GM12878 (cell line): ENCODE measurements around the gene NELL1. TPM values are rescaled to one million over a fixed set of nuclear protein-coding genes. Genes with fewer than 3 reads are reported as not detected.

Source experiments
- ATAC-seq: fragments of 200-7000 bp; cut with Tn5 transposase; 3 replicates; pipeline ENCODE4 v1.9.1; 2020; ENCODE audit warnings: mild to moderate bottlenecking, moderate library complexity
- BruUV-seq: library from RNA; stranded (reverse); fragments of 400-500 nt; replicated peaks from 2 replicates; lab custom pipeline; 2021; lab: Mats Ljungman, UMichigan
- CTCF ChIA-PET: fragments of 300-600 bp; sonication (Branson Sonifier 250); formaldehyde crosslinking; extraction: SDS; loops from one replicate; lab custom pipeline; 2021; ENCODE audit warnings: inconsistent platforms; lab: Yijun Ruan, JAX
- POLR2A ChIA-PET: fragments of 350-600 bp; formaldehyde crosslinking; extraction: SDS; loops from one replicate; lab custom pipeline; 2021; ENCODE audit warnings: inconsistent platforms; lab: Charles Lee
- RAD21 ChIA-PET: fragments of 300-600 bp; sonication (Branson Sonifier 250); formaldehyde crosslinking; loops from one replicate; lab custom pipeline; 2023; ENCODE audit warnings: antibody characterized with exemption; ENCODE audit not compliant: unreplicated experiment; lab: Charles Lee
- SMC1A ChIA-PET: fragments of 300-600 bp; sonication (Branson Sonifier 250); formaldehyde crosslinking; loops from one replicate; lab custom pipeline; 2023; ENCODE audit not compliant: unreplicated experiment, uncharacterized antibody; lab: Charles Lee
- DNase-seq: peaks from one replicate; pipeline ENCODE4 v3.0.0-alpha.2; 2011; ENCODE audit warnings: low read depth, low spot score
- FAIRE-seq: peaks from 3 replicates; lab custom pipeline; 2011; peaks lifted over from hg19 to GRCh38; lab: Jason Lieb, UNC
- H2AFZ ChIP-seq: 2 replicates; pipeline ENCODE4 v1.6.0; 2011; ENCODE audit warnings: low read depth, low read length, control low read depth; ENCODE audit not compliant: control insufficient read depth
- H3K27ac ChIP-seq: 2 replicates; pipeline ENCODE4 v1.5.1; 2011; ENCODE audit warnings: control low read depth; ENCODE audit not compliant: control insufficient read depth, insufficient read depth
- H3K27me3 ChIP-seq, 2 experiments: replicated peaks in 1 of 2; 2 replicates each; pipeline versions ENCODE4 v1.6.0 to v1.6.1; 2011; ENCODE audit warnings: low read length in 1 of 2; ENCODE audit not compliant: control insufficient read depth in 2 of 2, insufficient read depth in 2 of 2
- H3K36me3 ChIP-seq, 2 experiments: 2 replicates each; pipeline ENCODE4 v1.5.1; 2011; ENCODE audit warnings: low read length in 1 of 2; ENCODE audit not compliant: control insufficient read depth in 2 of 2, insufficient read depth in 2 of 2
- H3K4me1 ChIP-seq: 2 replicates; pipeline ENCODE4 v1.6.1; 2011; ENCODE audit warnings: mild to moderate bottlenecking, low read length, moderate library complexity, mixed read lengths; ENCODE audit not compliant: control insufficient read depth, insufficient read depth
- H3K4me2 ChIP-seq: 2 replicates; pipeline ENCODE4 v1.6.0; 2011; ENCODE audit warnings: control low read depth; ENCODE audit not compliant: control insufficient read depth, insufficient read depth
- H3K4me3 ChIP-seq: fragments of 200-600 bp; sonication (generic); 2 replicates; pipeline ENCODE4 v1.5.1; 2016
- H3K79me2 ChIP-seq: 2 replicates; pipeline ENCODE4 v1.6.0; 2011; ENCODE audit warnings: low read length; ENCODE audit not compliant: control insufficient read depth, insufficient read depth
- H3K9ac ChIP-seq: 2 replicates; pipeline ENCODE4 v1.8.0; 2011; ENCODE audit warnings: low read length, control low read depth, mixed read lengths; ENCODE audit not compliant: control insufficient read depth, insufficient read depth
- H3K9me3 ChIP-seq: replicated peaks from 3 replicates; pipeline ENCODE4 v1.5.1; 2011; ENCODE audit warnings: mild to moderate bottlenecking, low read length; ENCODE audit not compliant: control insufficient read depth, insufficient read depth
- H4K20me1 ChIP-seq: 2 replicates; pipeline ENCODE4 v1.6.0; 2011; ENCODE audit not compliant: control insufficient read depth, insufficient read depth
- BMI1 ChIP-seq: fragments of 450-650 bp; IDR thresholded peaks from 2 replicates; pipeline ENCODE4 v1.6.1; 2016; ENCODE audit warnings: mild to moderate bottlenecking, moderate library complexity, borderline replicate concordance
- CHD1 ChIP-seq: IDR thresholded peaks from 2 replicates; pipeline ENCODE4 v1.6.1; 2012; ENCODE audit warnings: low read depth, low read length, improper control_type of control experiment
- DPF2 ChIP-seq: fragments of 450-650 bp; IDR thresholded peaks from 2 replicates; pipeline ENCODE4 v1.6.1; 2017; ENCODE audit warnings: mild to moderate bottlenecking
- SPI1 ChIP-seq: IDR thresholded peaks from 2 replicates; pipeline ENCODE4 v1.6.1; 2011; ENCODE audit warnings: low read depth, mild to moderate bottlenecking, low read length, moderate library complexity, borderline replicate concordance; ENCODE audit not compliant: insufficient read depth
- WGBS: methylation state at CpG from one replicate; pipeline ENCODE4 v1.1.6; 2016; ENCODE audit warnings: low lambda C conversion rate; ENCODE audit not compliant: insufficient replicate concordance, insufficient coverage; ENCODE audit errors: missing lambda C conversion rate; 5-methylcytosine and 5-hydroxymethylcytosine counted together
- in situ Hi-C: fragments of 300-500 bp; cut with MboI; formaldehyde crosslinking; loops from 9 replicates; pipeline ENCODE4 v1.14.3; 2018; ENCODE audit warnings: mixed read lengths
- intact Hi-C: fragments of 100-400 bp; cut with micrococcal nuclease; formaldehyde crosslinking; loops from one replicate; pipeline ENCODE4 v1.14.2; 2022; ENCODE audit not compliant: unreplicated experiment
- polyA plus RNA-seq, 11 experiments: library from polyadenylated mRNA; depleted of rRNA in 4 of 11; unstranded in 6 of 11; stranded (reverse) in 5 of 11; fragments of >200 nt; fragmentation: Nextera tagmentation in 4 of 11; fragmentation: Illumina TruSeq in 1 of 11; extraction: Ambion mirVana in 4 of 11; extraction: Trizol in 1 of 11; gene quantifications; 1 replicate in 1 of 11; 2 replicates in 10 of 11; pipeline versions ENCODE4 v1.2.1 to v1.2.3, GENCODE V29; 2011 to 2016; ENCODE audit warnings: inconsistent platforms in 2 of 11, missing spikeins in 2 of 11, low read depth in 1 of 11
- total RNA-seq, 4 experiments: library from RNA; depleted of rRNA in 3 of 4; stranded (reverse); fragments of >200 nt in 3 of 4; fragmentation: Illumina TruSeq in 1 of 4; extraction: Trizol in 1 of 4; gene quantifications; 2 replicates each; pipeline versions ENCODE4 v1.2.1 to v1.2.3, GENCODE V29; 2013 to 2021
- TF ChIP-seq, protein P1 (sequence below), 3 experiments: IDR thresholded peaks in 2 of 3; conservative IDR thresholded peaks in 1 of 3; 2 replicates each; pipeline ENCODE4 v1.5.1; 2011; ENCODE audit warnings: low read depth in 3 of 3, low read length in 3 of 3, mild to moderate bottlenecking in 3 of 3, control low read depth in 2 of 3, moderate library complexity in 2 of 3, inconsistent platforms in 1 of 3, mixed read lengths in 1 of 3; ENCODE audit not compliant: control insufficient read depth in 2 of 3, insufficient read depth in 1 of 3; ENCODE audit errors: extremely low read depth in 1 of 3

NELL1 gene
- total and polyA plus RNA-seq, 10 of the 15 experiments (the other 5 are each of a cell fraction or from before 2014, with no cell fraction given), result 0.02 to 0.12 TPM; not detected in 8

DNA sequence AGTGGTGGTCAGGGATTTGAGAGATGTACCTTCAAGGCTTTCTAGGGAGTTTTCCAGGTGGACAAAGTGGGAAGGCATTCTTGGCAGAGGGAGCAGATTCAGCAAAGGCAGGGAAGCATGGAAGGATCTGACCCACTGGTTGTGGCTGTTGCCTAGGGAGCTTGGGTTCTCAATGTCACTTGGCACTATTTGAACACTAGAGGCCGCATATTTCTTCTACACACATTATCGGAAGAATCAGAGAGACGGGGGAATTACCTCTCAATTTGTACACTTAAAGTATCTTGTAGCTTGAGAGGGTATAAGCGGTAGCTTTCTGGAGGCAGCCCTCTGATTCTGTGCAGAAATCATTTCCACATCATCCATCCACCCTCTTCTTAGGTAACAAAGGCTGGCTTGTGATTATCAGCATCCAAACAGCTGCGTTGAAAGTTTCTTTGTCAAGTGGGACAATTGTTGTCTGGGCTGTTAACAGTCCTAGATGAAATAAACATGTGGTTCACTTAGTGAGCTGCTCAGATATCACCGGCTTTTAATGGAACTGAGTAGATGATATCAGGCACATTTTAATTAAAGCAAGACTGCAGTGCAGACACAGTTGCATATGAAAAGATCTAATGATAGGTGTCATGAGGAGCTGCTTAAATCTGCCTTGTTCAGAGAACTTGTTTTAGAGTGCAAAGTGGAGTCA, 2.6 kb downstream of the NELL1 start:
- WGBS, result 15% methylated on average over 6 of the region's 6 CpGs

More for the DNA sequence above, 2.6 kb downstream of the NELL1 start:
- no TSS peak for BruUV-seq
- Histone ChIP-seq H3K27me3 (peaks cover 10 to 13% of the 10 kb centered on the region in 2 experiments), H3K9me3 (no peaks in the 10 kb centered on the region)
- RAD21 ChIA-PET, result no interaction called here
- ATAC-seq, result peak; percentile 84
- POLR2A ChIA-PET, result no interaction called here
- TF ChIP-seq SPI1 (no peak), DPF2 (no peak), CHD1 (no peak), BMI1 (no peak)
- TF ChIP-seq, protein P1, sequence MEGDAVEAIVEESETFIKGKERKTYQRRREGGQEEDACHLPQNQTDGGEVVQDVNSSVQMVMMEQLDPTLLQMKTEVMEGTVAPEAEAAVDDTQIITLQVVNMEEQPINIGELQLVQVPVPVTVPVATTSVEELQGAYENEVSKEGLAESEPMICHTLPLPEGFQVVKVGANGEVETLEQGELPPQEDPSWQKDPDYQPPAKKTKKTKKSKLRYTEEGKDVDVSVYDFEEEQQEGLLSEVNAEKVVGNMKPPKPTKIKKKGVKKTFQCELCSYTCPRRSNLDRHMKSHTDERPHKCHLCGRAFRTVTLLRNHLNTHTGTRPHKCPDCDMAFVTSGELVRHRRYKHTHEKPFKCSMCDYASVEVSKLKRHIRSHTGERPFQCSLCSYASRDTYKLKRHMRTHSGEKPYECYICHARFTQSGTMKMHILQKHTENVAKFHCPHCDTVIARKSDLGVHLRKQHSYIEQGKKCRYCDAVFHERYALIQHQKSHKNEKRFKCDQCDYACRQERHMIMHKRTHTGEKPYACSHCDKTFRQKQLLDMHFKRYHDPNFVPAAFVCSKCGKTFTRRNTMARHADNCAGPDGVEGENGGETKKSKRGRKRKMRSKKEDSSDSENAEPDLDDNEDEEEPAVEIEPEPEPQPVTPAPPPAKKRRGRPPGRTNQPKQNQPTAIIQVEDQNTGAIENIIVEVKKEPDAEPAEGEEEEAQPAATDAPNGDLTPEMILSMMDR (IDR thresholded peaks at IDR 0.05 in 2 of 3, conservative IDR thresholded peaks at IDR 0.05 in 1 of 3; ENCODE audit: control insufficient read depth in 2 of 3, extremely low read depth in 1 of 3, insufficient read depth in 1 of 3, low read depth in 3 of 3, low read length in 3 of 3), result peak in 2 of 3 experiments; percentile 22 to 30; a peak in 3 of 6 replicates
- TF ChIP-seq, all 136 proteins: peak for 1
- intact Hi-C loops (loop anchor here (2.0 to 5.0 kb wide), 2 partner anchors 23 to 545 kb away; no protein-coding TSS in a partner anchor), in situ Hi-C loops (no loop called here)
- Histone ChIP-seq H3K4me1 (no peaks in the 10 kb centered on the region), H2AFZ (no peak overlapping the region), H3K4me2 (no peak overlapping the region), H3K79me2 (no peaks in the 10 kb centered on the region), H4K20me1 (no peaks in the 10 kb centered on the region), H3K4me3 (no peak overlapping the region), H3K36me3 (no peaks in the 10 kb centered on the region), H3K27ac (no peak overlapping the region), H3K9ac (no peak overlapping the region)
- ChIA-PET SMC1A (interaction anchor here (0.6 to 0.9 kb wide), 2 partner anchors 9 to 28 kb away, joined by 3 to 4 read pairs; no protein-coding TSS in a partner anchor), CTCF (interaction anchor here (1.0 to 5.1 kb wide), 4 partner anchors 10 to 840 kb away, joined by 3 to 46 read pairs (median 4); no protein-coding TSS in a partner anchor)
- DNase-seq, result no peak
- no peak for FAIRE-seq
